CD4-positive, alpha-beta T cell treated with Interferon alpha-2 for 1 hour (primary cell): Measurements from ENCODE around the gene TMEM150C.
"Not testable (repeated sequence)": the region's sequence is repeated elsewhere in the genome, so short reads cannot be mapped to it uniquely, and the experiment has no call there.

Experiments used
- DNase-seq, 2 donors: peaks; one replicate each; pipeline ENCODE4 v3.0.0-alpha.2; 2020 to 2022

TMEM150C gene

GRCh38 chr4:82567444-82567843 is 5.7 kb upstream of the TMEM150C start:
- DNase-seq = no peak

GRCh38 chr4:82562564-82562854 is 721 bp upstream of the TMEM150C start:
- no peak for DNase-seq

GRCh38 chr4:82560853-82561785 is 669 bp downstream of the TMEM150C start:
- DNase-seq = no peak

- DNase-seq = no peak
Observed at GRCh38 chr4:82559735-82560120, 2.1 kb downstream of the TMEM150C start.

GRCh38 chr4:82559090-82559734 is 2.6 kb downstream of the TMEM150C start:
- DNase-seq = not testable (repeated sequence)

- no peak for DNase-seq
Observed at GRCh38 chr4:82555276-82555675, 6.5 kb downstream of the TMEM150C start.

- no peak for DNase-seq
Observed at GRCh38 chr4:82553020-82553419, 8.8 kb downstream of the TMEM150C start.

GRCh38 chr4:82551734-82552133 is 10.1 kb downstream of the TMEM150C start:
- DNase-seq = no peak

GRCh38 chr4:82547850-82548249 is 13.9 kb downstream of the TMEM150C start:
- not testable (repeated sequence) for DNase-seq

GRCh38 chr4:82543131-82543530 is 18.7 kb downstream of the TMEM150C start:
- no peak for DNase-seq

GRCh38 chr4:82542642-82543041 is 19.1 kb downstream of the TMEM150C start:
- DNase-seq = no peak

- DNase-seq = no peak
Observed at GRCh38 chr4:82529322-82529721, 32.5 kb downstream of the TMEM150C start.

- DNase-seq = no peak
Observed at GRCh38 chr4:82528868-82529267, 32.9 kb downstream of the TMEM150C start.

- no peak for DNase-seq
Observed at GRCh38 chr4:82528074-82528473, 33.7 kb downstream of the TMEM150C start.

- no peak for DNase-seq
Observed at GRCh38 chr4:82525307-82525911, 36.4 kb downstream of the TMEM150C start.

- DNase-seq = no peak
Observed at GRCh38 chr4:82524570-82525152, 37.1 kb downstream of the TMEM150C start.

GRCh38 chr4:82523179-82523578 is 38.6 kb downstream of the TMEM150C start:
- DNase-seq = no peak

- no peak for DNase-seq
Observed at GRCh38 chr4:82522472-82522871, 39.3 kb downstream of the TMEM150C start.

- DNase-seq = no peak
Observed at GRCh38 chr4:82521283-82521682, 40.5 kb downstream of the TMEM150C start.

- no peak for DNase-seq
Observed at GRCh38 chr4:82519776-82520175, 42.0 kb downstream of the TMEM150C start.

GRCh38 chr4:82519072-82519471 is 42.7 kb downstream of the TMEM150C start:
- DNase-seq = no peak

- no peak for DNase-seq
Observed at GRCh38 chr4:82517043-82517442, 44.7 kb downstream of the TMEM150C start.

GRCh38 chr4:82515705-82516104 is 46.1 kb downstream of the TMEM150C start:
- no peak for DNase-seq

GRCh38 chr4:82513382-82513781 is 48.4 kb downstream of the TMEM150C start:
- no peak for DNase-seq
